ENCODE measurements around the gene ECT2.
"Not testable (repeated sequence)": the region's sequence is repeated elsewhere in the genome, so short reads cannot be mapped to it uniquely, and the experiment has no call there.

The ECT2 gene

GRCh38 chr3:172710664-172711453, 39.7 kb upstream of the ECT2 start, which contains the start of gene NCEH1:
Gene NCEH1, minus strand, starts transcription at chr3:172711067. Its CDS starts 83 bp downstream, at chr3:172710984.
- CTCF ChIA-PET: interaction anchor here (0.6 to 0.7 kb wide), 4 partner anchors 9 to 64 kb away, joined by 3 to 5 read pairs (median 4); no protein-coding TSS in a partner anchor
- peak; percentile 90 for DNase-seq (ENCODE audit: extremely low spot score)
- POLR2A ChIA-PET: interaction anchor here (1.2 to 1.6 kb wide), 2 partner anchors 38 to 40 kb away, joined by 3 to 6 read pairs; partner anchors contain the start of gene ECT2
- TF ChIP-seq PKNOX1 (IDR thresholded peaks at IDR 0.05) (peak; percentile 27; the same call in 1 of the 2 replicates), HDGF (IDR thresholded peaks at IDR 0.05; ENCODE audit: borderline replicate concordance) (no peak), ELF4 (IDR thresholded peaks at IDR 0.05) (no peak), SUZ12 (IDR thresholded peaks at IDR 0.05) (no peak), FOXA1 (IDR thresholded peaks at IDR 0.05) (no peak), NFRKB (IDR thresholded peaks at IDR 0.05) (no peak), SP1 (IDR thresholded peaks at IDR 0.05) (no peak)

GRCh38 chr3:172711454-172711795, 39.1 kb upstream of the ECT2 start:
- peak; percentile 17 for DNase-seq (ENCODE audit: extremely low spot score)
- ChIA-PET POLR2A (interaction anchor here (1.2 to 1.6 kb wide), 2 partner anchors 38 to 39 kb away, joined by 3 to 6 read pairs; partner anchors contain the start of gene ECT2), CTCF (interaction anchor here (0.6 to 0.7 kb wide), 2 partner anchors 10 to 37 kb away, joined by 3 to 5 read pairs; no protein-coding TSS in a partner anchor)
- TF ChIP-seq ELF4 (IDR thresholded peaks at IDR 0.05) (no peak), FOXK2 (IDR thresholded peaks at IDR 0.05) (no peak), TARDBP (IDR thresholded peaks at IDR 0.05) (no peak), LEF1 (IDR thresholded peaks at IDR 0.05; ENCODE audit: borderline replicate concordance) (no peak)

- CTCF ChIA-PET: interaction anchor here (0.7 kb wide), 1 partner anchor 1457 kb away, joined by 4 read pairs; no protein-coding TSS in a partner anchor
- DNase-seq (ENCODE audit: extremely low spot score): no peak
- TF ChIP-seq SUZ12 (IDR thresholded peaks at IDR 0.05) (no peak), NFRKB (IDR thresholded peaks at IDR 0.05) (no peak), HDGF (IDR thresholded peaks at IDR 0.05; ENCODE audit: borderline replicate concordance) (no peak), ELF4 (IDR thresholded peaks at IDR 0.05) (no peak), FOXK2 (IDR thresholded peaks at IDR 0.05) (no peak), TARDBP (IDR thresholded peaks at IDR 0.05) (no peak), ARNT (IDR thresholded peaks at IDR 0.05) (no peak), FOXM1 (IDR thresholded peaks at IDR 0.05; ENCODE audit: borderline replicate concordance) (no peak), BHLHE40 (IDR thresholded peaks at IDR 0.05; ENCODE audit: borderline replicate concordance) (no peak), CTBP1 (IDR thresholded peaks at IDR 0.05; ENCODE audit: borderline replicate concordance) (no peak), SP1 (IDR thresholded peaks at IDR 0.05) (no peak), LEF1 (IDR thresholded peaks at IDR 0.05; ENCODE audit: borderline replicate concordance) (no peak)
- POLR2A ChIA-PET: no interaction called here
These were observed 37.2 kb upstream of the ECT2 start for GRCh38 chr3:172713316-172713715.

- TF ChIP-seq ZNF384 (IDR thresholded peaks at IDR 0.05) (no peak), FOXM1 (IDR thresholded peaks at IDR 0.05; ENCODE audit: borderline replicate concordance) (no peak), ELF4 (IDR thresholded peaks at IDR 0.05) (no peak), HDGF (IDR thresholded peaks at IDR 0.05; ENCODE audit: borderline replicate concordance) (no peak), BHLHE40 (IDR thresholded peaks at IDR 0.05; ENCODE audit: borderline replicate concordance) (no peak), PKNOX1 (IDR thresholded peaks at IDR 0.05) (no peak), SUZ12 (IDR thresholded peaks at IDR 0.05) (no peak), NFRKB (IDR thresholded peaks at IDR 0.05) (no peak), TARDBP (IDR thresholded peaks at IDR 0.05) (no peak)
- POLR2A ChIA-PET: no interaction called here
- CTCF ChIA-PET: no interaction called here
- DNase-seq (ENCODE audit: extremely low spot score): no peak
These were observed 34.0 kb upstream of the ECT2 start for GRCh38 chr3:172716476-172716875.

- ChIA-PET CTCF (no interaction called here), POLR2A (no interaction called here)
- TF ChIP-seq BHLHE40 (IDR thresholded peaks at IDR 0.05; ENCODE audit: borderline replicate concordance): no peak
- no peak for TF ChIP-seq PKNOX1 (IDR thresholded peaks at IDR 0.05)
- no peak for TF ChIP-seq FOXA1 (IDR thresholded peaks at IDR 0.05)
- TF ChIP-seq FOXM1 (IDR thresholded peaks at IDR 0.05; ENCODE audit: borderline replicate concordance): no peak
- TF ChIP-seq HDGF (IDR thresholded peaks at IDR 0.05; ENCODE audit: borderline replicate concordance): no peak
- no peak for TF ChIP-seq FOXK2 (IDR thresholded peaks at IDR 0.05)
- TF ChIP-seq LEF1 (IDR thresholded peaks at IDR 0.05; ENCODE audit: borderline replicate concordance): no peak
- no peak for TF ChIP-seq SUZ12 (IDR thresholded peaks at IDR 0.05)
- TF ChIP-seq ELF4 (IDR thresholded peaks at IDR 0.05): no peak
- TF ChIP-seq TARDBP (IDR thresholded peaks at IDR 0.05): no peak
- TF ChIP-seq ARNT (IDR thresholded peaks at IDR 0.05): no peak
- TF ChIP-seq L3MBTL2 (conservative IDR thresholded peaks at IDR 0.05): no peak
- peak; percentile 25 for DNase-seq (ENCODE audit: extremely low spot score)
These were observed 32.9 kb upstream of the ECT2 start for GRCh38 chr3:172717493-172718088.

- POLR2A ChIA-PET; CTCF ChIA-PET; DNase-seq (ENCODE audit: extremely low spot score): not testable (repeated sequence)
These were observed 27.9 kb upstream of the ECT2 start for GRCh38 chr3:172722536-172723040.

All from HEK293T (cell line).